GM19397 (cell line): ENCODE measurements around the gene ZNF23.

ENCODE experiments used
- ATAC-seq: cut with Tn5 transposase; IDR thresholded peaks from one replicate; pipeline ENCODE4 v1.9.1; 2021; ENCODE audit warnings: mild to moderate bottlenecking, moderate library complexity; ENCODE audit not compliant: unreplicated experiment

The ZNF23 gene

GRCh38 chr16:71428385-71428784, 33.7 kb downstream of the ZNF23 start:
- ATAC-seq: no peak

GRCh38 chr16:71426880-71427615, 35.0 kb downstream of the ZNF23 start:
- ATAC-seq: no peak

GRCh38 chr16:71426069-71426879, 35.8 kb downstream of the ZNF23 start:
- no peak for ATAC-seq

- no peak for ATAC-seq
These were observed 36.3 kb downstream of the ZNF23 start for GRCh38 chr16:71425746-71426068.

GRCh38 chr16:71424626-71425025, 37.4 kb downstream of the ZNF23 start:
- no peak for ATAC-seq

GRCh38 chr16:71423865-71424264, 38.2 kb downstream of the ZNF23 start:
- no peak for ATAC-seq

- ATAC-seq: no peak
These were observed 39.0 kb downstream of the ZNF23 start for GRCh38 chr16:71423016-71423415.

- ATAC-seq: no peak
These were observed 40.1 kb downstream of the ZNF23 start for GRCh38 chr16:71421911-71422310.

- ATAC-seq: no peak
These were observed 48.0 kb downstream of the ZNF23 start for GRCh38 chr16:71414038-71414437.

GRCh38 chr16:71413341-71413740, 48.7 kb downstream of the ZNF23 start:
- no peak for ATAC-seq

GRCh38 chr16:71412270-71413160, 49.5 kb downstream of the ZNF23 start:
- no peak for ATAC-seq

GRCh38 chr16:71410146-71410545, 51.9 kb downstream of the ZNF23 start:
- no peak for ATAC-seq

- ATAC-seq: no peak
These were observed 52.9 kb downstream of the ZNF23 start for GRCh38 chr16:71409011-71409775.

- no peak for ATAC-seq
These were observed 53.5 kb downstream of the ZNF23 start for GRCh38 chr16:71408536-71408935.

- no peak for ATAC-seq
These were observed 54.3 kb downstream of the ZNF23 start for GRCh38 chr16:71407731-71408130.

GRCh38 chr16:71406724-71407123, 55.3 kb downstream of the ZNF23 start:
- ATAC-seq: no peak

- no peak for ATAC-seq
These were observed 55.7 kb downstream of the ZNF23 start for GRCh38 chr16:71406316-71406715.

- ATAC-seq: no peak
These were observed 57.7 kb downstream of the ZNF23 start for GRCh38 chr16:71404364-71404763.

GRCh38 chr16:71402674-71403073, 59.4 kb downstream of the ZNF23 start:
- no peak for ATAC-seq

- ATAC-seq: no peak
These were observed 60.0 kb downstream of the ZNF23 start for GRCh38 chr16:71402007-71402406.
